ENCODE results near the gene LDLRAD4.

Gene LDLRAD4

DNA sequence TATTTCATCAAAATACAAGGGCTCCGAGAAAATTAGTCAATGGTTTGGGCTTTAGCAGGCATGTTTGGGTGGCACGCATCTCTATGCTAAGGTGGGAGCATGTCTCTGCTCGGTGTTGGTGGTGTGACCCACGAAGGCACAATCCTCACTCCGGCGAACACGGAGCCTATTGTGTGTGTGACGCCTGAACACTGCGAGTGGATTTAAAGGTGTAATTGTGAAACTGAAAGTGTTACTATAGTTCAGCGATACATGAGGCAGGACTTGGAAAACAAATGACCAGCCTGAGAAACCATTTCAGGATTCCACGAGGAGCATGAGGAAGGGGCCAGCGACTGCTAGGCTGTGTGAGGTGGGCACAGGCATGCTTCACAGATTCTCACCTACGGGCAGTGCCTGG is 41.7 kb upstream of the LDLRAD4 start:
- H3K4me3 ChIP-seq (IDR thresholded peaks at IDR 0.05; ENCODE audit: insufficient read depth, low read depth, low read length): no peak overlapping the region
- H3K4me2 ChIP-seq: no peak overlapping the region

DNA sequence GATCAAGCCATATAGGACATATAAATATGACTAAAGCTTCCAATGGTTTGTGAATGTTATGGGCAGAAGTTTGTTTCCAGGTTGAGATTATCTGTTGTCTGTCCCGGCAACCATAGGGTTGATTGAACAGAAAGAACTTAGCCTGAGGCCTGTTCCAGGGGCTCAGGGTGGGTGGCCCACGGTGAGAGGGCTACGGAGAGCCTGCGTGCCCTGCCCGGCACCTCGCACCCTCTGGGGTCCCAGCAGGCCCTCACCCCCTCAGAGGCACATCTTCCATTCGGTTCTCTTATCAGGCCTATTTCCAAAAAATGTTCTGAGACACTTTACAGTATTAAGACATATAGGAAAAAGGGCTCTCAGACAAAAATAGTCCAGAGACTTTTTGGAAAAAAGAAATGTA is 40.4 kb upstream of the LDLRAD4 start:
- TF ChIP-seq, protein P1, sequence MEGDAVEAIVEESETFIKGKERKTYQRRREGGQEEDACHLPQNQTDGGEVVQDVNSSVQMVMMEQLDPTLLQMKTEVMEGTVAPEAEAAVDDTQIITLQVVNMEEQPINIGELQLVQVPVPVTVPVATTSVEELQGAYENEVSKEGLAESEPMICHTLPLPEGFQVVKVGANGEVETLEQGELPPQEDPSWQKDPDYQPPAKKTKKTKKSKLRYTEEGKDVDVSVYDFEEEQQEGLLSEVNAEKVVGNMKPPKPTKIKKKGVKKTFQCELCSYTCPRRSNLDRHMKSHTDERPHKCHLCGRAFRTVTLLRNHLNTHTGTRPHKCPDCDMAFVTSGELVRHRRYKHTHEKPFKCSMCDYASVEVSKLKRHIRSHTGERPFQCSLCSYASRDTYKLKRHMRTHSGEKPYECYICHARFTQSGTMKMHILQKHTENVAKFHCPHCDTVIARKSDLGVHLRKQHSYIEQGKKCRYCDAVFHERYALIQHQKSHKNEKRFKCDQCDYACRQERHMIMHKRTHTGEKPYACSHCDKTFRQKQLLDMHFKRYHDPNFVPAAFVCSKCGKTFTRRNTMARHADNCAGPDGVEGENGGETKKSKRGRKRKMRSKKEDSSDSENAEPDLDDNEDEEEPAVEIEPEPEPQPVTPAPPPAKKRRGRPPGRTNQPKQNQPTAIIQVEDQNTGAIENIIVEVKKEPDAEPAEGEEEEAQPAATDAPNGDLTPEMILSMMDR (conservative IDR thresholded peaks at IDR 0.05; ENCODE audit: low read depth, low read length): no peak
- H3K9ac ChIP-seq: no peak overlapping the region
- H3K79me2 ChIP-seq (ENCODE audit: insufficient read depth, low read depth): no peaks in the 10 kb centered on the region
- no peak overlapping the region for H2AFZ ChIP-seq (ENCODE audit: low read depth)
- H3K4me3 ChIP-seq (IDR thresholded peaks at IDR 0.05; ENCODE audit: insufficient read depth, low read depth, low read length): no peak overlapping the region
- H3K36me3 ChIP-seq (ENCODE audit: insufficient read depth): no peaks in the 10 kb centered on the region
- peaks cover 11% of the 10 kb centered on the region for H3K4me1 ChIP-seq (ENCODE audit: low read depth, poor library complexity, severe bottlenecking)
- no peak overlapping the region for H3K4me2 ChIP-seq
- H4K20me1 ChIP-seq (ENCODE audit: insufficient read depth): no peaks in the 10 kb centered on the region
- H3K27ac ChIP-seq: no peak overlapping the region
- no peaks in the 10 kb centered on the region for H3K27me3 ChIP-seq (ENCODE audit: insufficient read depth, low read depth)

More for the DNA sequence above, 41.7 kb upstream of the LDLRAD4 start:
- Histone ChIP-seq H3K4me1 (ENCODE audit: low read depth, poor library complexity, severe bottlenecking) (peaks cover 11% of the 10 kb centered on the region), H3K36me3 (ENCODE audit: insufficient read depth) (no peaks in the 10 kb centered on the region), H2AFZ (ENCODE audit: low read depth) (no peak overlapping the region), H3K9ac (no peak overlapping the region), H3K27ac (no peak overlapping the region), H3K27me3 (ENCODE audit: insufficient read depth, low read depth) (no peaks in the 10 kb centered on the region), H4K20me1 (ENCODE audit: insufficient read depth) (no peaks in the 10 kb centered on the region), H3K79me2 (ENCODE audit: insufficient read depth, low read depth) (no peaks in the 10 kb centered on the region)
- TF ChIP-seq, protein P1 (conservative IDR thresholded peaks at IDR 0.05; ENCODE audit: low read depth, low read length): no peak

DNA sequence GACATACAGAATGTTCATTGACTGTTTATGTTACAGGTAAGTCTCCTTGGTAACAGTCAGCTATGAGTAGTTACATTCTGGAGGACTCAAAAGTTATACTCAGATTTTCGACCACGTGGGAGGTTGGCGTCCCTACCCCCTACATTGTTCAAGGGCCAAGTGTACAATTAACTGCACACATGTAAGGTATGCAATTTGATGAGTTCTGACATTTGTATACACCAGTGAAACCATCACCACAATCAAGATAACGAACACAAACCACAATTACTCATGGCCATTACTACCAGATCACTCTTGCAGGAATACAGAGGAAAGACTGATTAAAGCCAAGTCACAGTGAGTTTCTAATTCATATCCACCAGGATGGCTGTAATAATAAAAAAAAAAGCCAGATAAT is 39.6 kb upstream of the LDLRAD4 start:
- Histone ChIP-seq H3K27me3 (ENCODE audit: insufficient read depth, low read depth) (no peaks in the 10 kb centered on the region), H3K4me3 (IDR thresholded peaks at IDR 0.05; ENCODE audit: insufficient read depth, low read depth, low read length) (no peak overlapping the region)
- TF ChIP-seq, protein P1 (conservative IDR thresholded peaks at IDR 0.05; ENCODE audit: low read depth, low read length): no peak

DNA sequence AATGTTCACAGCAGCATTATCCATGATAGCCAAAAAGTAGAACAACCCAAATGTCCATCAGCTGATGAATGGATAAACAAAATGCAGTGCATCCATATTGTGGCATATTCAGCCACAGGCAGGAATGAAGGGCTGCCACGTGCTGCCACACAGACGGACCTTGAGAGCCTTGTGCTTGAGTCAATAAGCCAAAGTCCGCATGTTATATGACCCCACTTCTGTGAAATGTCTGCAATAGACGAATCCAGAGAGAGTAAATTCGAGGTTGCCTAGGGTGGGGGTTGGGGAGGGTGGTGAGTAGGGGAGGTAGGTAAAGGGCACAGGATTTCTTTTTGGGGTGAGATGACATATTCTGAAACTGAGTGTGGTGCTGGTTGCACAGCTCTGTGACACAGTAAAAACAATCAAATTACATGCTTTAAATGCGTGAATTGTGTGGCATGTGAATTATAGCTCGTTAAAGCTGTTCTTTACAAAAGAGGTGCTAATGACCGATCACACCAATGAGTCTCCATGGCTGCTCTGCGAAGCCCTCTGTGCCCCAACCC is 38.9 kb upstream of the LDLRAD4 start:
- H3K4me2 ChIP-seq: no peak overlapping the region
- no peak overlapping the region for H3K9ac ChIP-seq
- H3K79me2 ChIP-seq (ENCODE audit: insufficient read depth, low read depth): no peaks in the 10 kb centered on the region
- no peak overlapping the region for H3K27ac ChIP-seq
- no peaks in the 10 kb centered on the region for H3K27me3 ChIP-seq (ENCODE audit: insufficient read depth, low read depth)
- peaks cover 11% of the 10 kb centered on the region for H3K4me1 ChIP-seq (ENCODE audit: low read depth, poor library complexity, severe bottlenecking)
- no peaks in the 10 kb centered on the region for H4K20me1 ChIP-seq (ENCODE audit: insufficient read depth)
- H2AFZ ChIP-seq (ENCODE audit: low read depth): no peak overlapping the region
- no peak overlapping the region for H3K4me3 ChIP-seq (IDR thresholded peaks at IDR 0.05; ENCODE audit: insufficient read depth, low read depth, low read length)
- TF ChIP-seq, protein P1 (conservative IDR thresholded peaks at IDR 0.05; ENCODE audit: low read depth, low read length): no peak
- no peaks in the 10 kb centered on the region for H3K36me3 ChIP-seq (ENCODE audit: insufficient read depth)

More for the DNA sequence above, 39.6 kb upstream of the LDLRAD4 start:
- Histone ChIP-seq H3K9ac (no peak overlapping the region), H3K27ac (no peak overlapping the region), H3K4me1 (ENCODE audit: low read depth, poor library complexity, severe bottlenecking) (peaks cover 11% of the 10 kb centered on the region), H2AFZ (ENCODE audit: low read depth) (no peak overlapping the region), H3K36me3 (ENCODE audit: insufficient read depth) (no peaks in the 10 kb centered on the region), H3K79me2 (ENCODE audit: insufficient read depth, low read depth) (no peaks in the 10 kb centered on the region), H3K4me2 (no peak overlapping the region), H4K20me1 (ENCODE audit: insufficient read depth) (no peaks in the 10 kb centered on the region)
